Naive thymus-derived CD8-positive, alpha-beta T cell (primary cell): Measurements from ENCODE around the gene CACNB1. TPM values are rescaled to one million over a fixed set of nuclear protein-coding genes. Genes with fewer than 3 reads are reported as not detected.
A peak's percentile ranks its signal among the peaks of the same experiment; 100 is the strongest.

Experiments
- ATAC-seq, 2 donors: fragments of 150-1000 bp; cut with Tn5 transposase in 1 of 2; sonication (Bioruptor Pico), chemical (Tn5 transposase) in 1 of 2; 1 replicate in 1 of 2; 2 replicates in 1 of 2; pipeline ENCODE4 v1.10.0; 2021; ENCODE audit warnings: mild to moderate bottlenecking in 2 of 2, moderate library complexity in 2 of 2
- POLR2A ChIA-PET: fragments of 350-600 bp; sonication (Branson Sonifier 250); formaldehyde crosslinking; loops from one replicate; lab custom pipeline; 2021; ENCODE audit warnings: antibody characterized with exemption; lab: Charles Lee
- DNase-seq, 10 donors: peaks; one replicate each; pipeline versions ENCODE4 v3.0.0 to v3.0.0-alpha.2; 2020 to 2022
- H3K27ac Mint-ChIP-seq, 10 donors: one replicate each; pipeline ENCODE4 v1.8.0; 2020 to 2022; ENCODE audit warnings: mild to moderate bottlenecking in 10 of 10, mixed read lengths in 10 of 10, moderate library complexity in 4 of 10, inconsistent platforms in 1 of 10
- H3K27me3 Mint-ChIP-seq, 5 donors: one replicate each; pipeline ENCODE4 v1.8.0; 2021 to 2022; ENCODE audit warnings: mixed read lengths in 5 of 5
- H3K36me3 Mint-ChIP-seq, 3 donors: one replicate each; pipeline ENCODE4 v1.8.0; 2020 to 2022; ENCODE audit warnings: mixed read lengths in 3 of 3, mild to moderate bottlenecking in 2 of 3, inconsistent platforms in 1 of 3
- H3K4me1 Mint-ChIP-seq, 4 donors: one replicate each; pipeline ENCODE4 v1.8.0; 2021 to 2022; ENCODE audit warnings: mixed read lengths in 4 of 4
- H3K4me3 Mint-ChIP-seq, 10 donors: one replicate each; pipeline ENCODE4 v1.8.0; 2020 to 2022; ENCODE audit warnings: mild to moderate bottlenecking in 10 of 10, mixed read lengths in 10 of 10, moderate library complexity in 6 of 10, inconsistent platforms in 1 of 10
- H3K9me3 Mint-ChIP-seq, 9 donors: one replicate each; pipeline ENCODE4 v1.8.0; 2020 to 2022; ENCODE audit warnings: mixed read lengths in 9 of 9, mild to moderate bottlenecking in 3 of 9, inconsistent platforms in 1 of 9, moderate library complexity in 1 of 9
- polyA plus RNA-seq, 3 donors: library from polyadenylated mRNA; unstranded; fragments of 300-500 nt; fragmentation: Illumina TruSeq; gene quantifications; one replicate each; pipeline ENCODE4 v1.2.3, GENCODE V29; 2021
- total RNA-seq, 8 experiments: library from RNA in 2 of 8; stranded (reverse) in 2 of 8; gene quantifications; one replicate each; pipeline ENCODE4 v1.2.3 and lab custom pipeline; 2021 to 2026

Gene CACNB1
- total and polyA plus RNA-seq, 5 experiments from 2014 or later = 0.75 to 12.0 (median 6.3) TPM; not detected in 1

- Mint-ChIP-seq H3K36me3 (no peaks in the 10 kb centered on the region), H3K27me3 (peaks cover 0 to 3% (median 0%) of the 10 kb centered on the region in 5 donors), H3K4me1 (peaks cover 26 to 49% (median 43%) of the 10 kb centered on the region in 4 donors), H3K9me3 (no peaks in the 10 kb centered on the region), H3K4me3 (no peak overlapping the region), H3K27ac (peak overlapping the region in 8 of 10 donors; percentile 25 to 94 (median 82))
- ATAC-seq (no peak), DNase-seq (no peak)
- POLR2A ChIA-PET = interaction anchor here (0.5 to 9.6 kb wide), 5 partner anchors 8 to 913 kb away, joined by 3 to 134 read pairs (median 9); partner anchors contain the start of gene RPL19
Observed at GRCh38 chr17:39236450-39236927, 39.0 kb upstream of the CACNB1 start.

GRCh38 chr17:39235555-39236449, 38.3 kb upstream of the CACNB1 start:
- Mint-ChIP-seq H3K4me1 (peaks cover 29 to 53% (median 44%) of the 10 kb centered on the region in 4 donors), H3K4me3 (peak overlapping the region in 3 of 10 donors; percentile 5 to 59 (median 55)), H3K27me3 (peaks cover 0 to 3% (median 0%) of the 10 kb centered on the region in 5 donors), H3K27ac (peak overlapping the region; percentile 5 to 94 (median 84)), H3K9me3 (no peaks in the 10 kb centered on the region), H3K36me3 (no peaks in the 10 kb centered on the region)
- peak in 5 of 10 donors; percentile 36 to 64 (median 62) for DNase-seq
- POLR2A ChIA-PET = interaction anchor here (0.5 to 4.4 kb wide), 6 partner anchors 8 to 914 kb away, joined by 3 to 57 read pairs (median 4); partner anchors contain the start of gene RPL19
- ATAC-seq = peak; percentile 13 to 43

GRCh38 chr17:39231591-39232551, 34.4 kb upstream of the CACNB1 start:
- peak overlapping the region; percentile 2 to 96 (median 68) for H3K27ac Mint-ChIP-seq
- peaks cover 15 to 30% (median 20%) of the 10 kb centered on the region in 4 donors for H3K4me1 Mint-ChIP-seq
- no peaks in the 10 kb centered on the region for H3K9me3 Mint-ChIP-seq
- peaks cover 2 to 21% (median 13%) of the 10 kb centered on the region in 5 donors for H3K27me3 Mint-ChIP-seq
- H3K36me3 Mint-ChIP-seq = no peaks in the 10 kb centered on the region
- POLR2A ChIA-PET = interaction anchor here (1.1 to 3.3 kb wide), 4 partner anchors 8 to 32 kb away, joined by 4 to 29 read pairs (median 4); partner anchors contain the start of gene RPL19
- ATAC-seq (peak; percentile 78 to 85), DNase-seq (peak; percentile 48 to 79 (median 62))
- H3K4me3 Mint-ChIP-seq = peak overlapping the region; percentile 29 to 79 (median 62)

GRCh38 chr17:39231091-39231561, 33.7 kb upstream of the CACNB1 start:
- H3K4me3 Mint-ChIP-seq = peak overlapping the region in 1 of 10 donors; percentile 10
- POLR2A ChIA-PET = interaction anchor here (1.1 to 3.3 kb wide), 3 partner anchors 8 to 31 kb away, joined by 4 to 29 read pairs (median 5); partner anchors contain the start of gene RPL19
- H3K4me1 Mint-ChIP-seq = peaks cover 16 to 27% (median 20%) of the 10 kb centered on the region in 4 donors
- ATAC-seq = no peak
- no peaks in the 10 kb centered on the region for H3K36me3 Mint-ChIP-seq
- no peaks in the 10 kb centered on the region for H3K9me3 Mint-ChIP-seq
- no peak for DNase-seq
- H3K27ac Mint-ChIP-seq = peak overlapping the region in 4 of 10 donors; percentile 36 to 96 (median 59)
- peaks cover 3 to 24% (median 16%) of the 10 kb centered on the region in 5 donors for H3K27me3 Mint-ChIP-seq

- POLR2A ChIA-PET = interaction anchor here (1.1 to 3.3 kb wide), 2 partner anchors 23 to 31 kb away, joined by 5 to 29 read pairs; partner anchors contain the start of gene RPL19
- Mint-ChIP-seq H3K4me1 (peaks cover 16 to 24% (median 17%) of the 10 kb centered on the region in 4 donors), H3K27me3 (peaks cover 6 to 27% (median 21%) of the 10 kb centered on the region in 5 donors), H3K36me3 (no peaks in the 10 kb centered on the region), H3K9me3 (no peaks in the 10 kb centered on the region), H3K27ac (no peak overlapping the region), H3K4me3 (no peak overlapping the region)
- no peak for DNase-seq
- ATAC-seq = no peak
Observed at GRCh38 chr17:39230361-39230760, 32.9 kb upstream of the CACNB1 start.

GRCh38 chr17:39229274-39229913, 31.9 kb upstream of the CACNB1 start:
- Mint-ChIP-seq H3K9me3 (no peaks in the 10 kb centered on the region), H3K4me1 (peaks cover 17 to 23% (median 18%) of the 10 kb centered on the region in 4 donors), H3K27ac (peak overlapping the region in 3 of 10 donors; percentile 6 to 82 (median 48)), H3K4me3 (no peak overlapping the region), H3K36me3 (no peaks in the 10 kb centered on the region), H3K27me3 (peaks cover 6 to 29% (median 21%) of the 10 kb centered on the region in 5 donors)
- POLR2A ChIA-PET = interaction anchor here (0.6 to 3.3 kb wide), 2 partner anchors 22 to 778 kb away, joined by 4 to 29 read pairs; no protein-coding TSS in a partner anchor
- no peak for ATAC-seq
- DNase-seq = no peak

GRCh38 chr17:39227364-39227919, 30.0 kb upstream of the CACNB1 start:
- no peaks in the 10 kb centered on the region for H3K36me3 Mint-ChIP-seq
- DNase-seq = no peak
- H3K27me3 Mint-ChIP-seq = peaks cover 6 to 35% (median 30%) of the 10 kb centered on the region in 5 donors
- POLR2A ChIA-PET = interaction anchor here (1.0 to 2.0 kb wide), 2 partner anchors 10 to 28 kb away, joined by 3 to 4 read pairs; partner anchors contain the start of gene RPL19
- H3K27ac Mint-ChIP-seq = peak overlapping the region in 1 of 10 donors; percentile 29
- H3K4me3 Mint-ChIP-seq = peak overlapping the region in 2 of 10 donors; percentile 45 to 55
- peaks cover 20 to 27% (median 24%) of the 10 kb centered on the region in 4 donors for H3K4me1 Mint-ChIP-seq
- no peak for ATAC-seq
- H3K9me3 Mint-ChIP-seq = no peaks in the 10 kb centered on the region

- H3K9me3 Mint-ChIP-seq = no peaks in the 10 kb centered on the region
- H3K27me3 Mint-ChIP-seq = peaks cover 6 to 32% (median 30%) of the 10 kb centered on the region in 5 donors
- DNase-seq = peak in 9 of 10 donors; percentile 39 to 86 (median 71)
- peak overlapping the region; percentile 77 to 94 (median 84) for H3K4me3 Mint-ChIP-seq
- H3K27ac Mint-ChIP-seq = peak overlapping the region in 6 of 10 donors; percentile 49 to 89 (median 78)
- POLR2A ChIA-PET = interaction anchor here (0.6 to 2.0 kb wide), 6 partner anchors 11 to 314 kb away, joined by 3 to 4 read pairs (median 3); partner anchors contain the start of gene RPL19
- H3K36me3 Mint-ChIP-seq = no peaks in the 10 kb centered on the region
- H3K4me1 Mint-ChIP-seq = peaks cover 9 to 16% (median 13%) of the 10 kb centered on the region in 4 donors
- ATAC-seq = peak; percentile 91 to 93
Observed at GRCh38 chr17:39225959-39226683, 28.7 kb upstream of the CACNB1 start.

- Mint-ChIP-seq H3K4me1 (peaks cover 9 to 16% (median 13%) of the 10 kb centered on the region in 4 donors), H3K27me3 (peaks cover 6 to 32% (median 30%) of the 10 kb centered on the region in 5 donors), H3K36me3 (no peaks in the 10 kb centered on the region), H3K27ac (peak within 1 kb of the TSS in 7 of 10 donors; percentile 59 to 93 (median 81)), H3K4me3 (peak within 1 kb of the TSS; percentile 77 to 94 (median 84)), H3K9me3 (no peaks in the 10 kb centered on the region)
- ATAC-seq (peak; percentile 56 to 69), DNase-seq (peak in 5 of 10 donors; percentile 37 to 66 (median 44))
- POLR2A ChIA-PET = interaction anchor here (0.6 to 1.7 kb wide), 4 partner anchors 17 to 26 kb away, joined by 3 to 4 read pairs (median 3); partner anchors contain the start of gene RPL19
Observed at GRCh38 chr17:39225308-39225958, 28.0 kb upstream of the CACNB1 start, which contains the start of gene STAC2. Gene STAC2 (minus strand): TSS chr17:39225945. CDS start chr17:39225502, 443 bp downstream.
